A549 (cell line): ENCODE results near the gene ADGRD1. TPM values are rescaled to one million over a fixed set of nuclear protein-coding genes. Genes with fewer than 3 reads are reported as not detected.

ENCODE experiments used
- ATAC-seq, 2 experiments: fragments of 200-7000 bp in 1 of 2; fragments of >200 bp in 1 of 2; cut with Nextera tagmentation in 1 of 2; cut with Tn5 transposase in 1 of 2; 3 replicates each; pipeline versions ENCODE4 v1.8.0 to v1.9.1; 2018 to 2020; ENCODE audit warnings: mild to moderate bottlenecking in 1 of 2, moderate library complexity in 1 of 2
- CTCF ChIA-PET: fragments of 300-600 bp; sonication (Branson Sonifier 250); formaldehyde crosslinking; extraction: SDS; loops from one replicate; lab custom pipeline; 2021; ENCODE audit warnings: antibody characterized with exemption, inconsistent platforms; lab: Yijun Ruan, JAX
- POLR2A ChIA-PET: fragments of 350-600 bp; formaldehyde crosslinking; extraction: SDS; loops from one replicate; lab custom pipeline; 2021; ENCODE audit warnings: antibody characterized with exemption, inconsistent platforms; lab: Yijun Ruan, JAX
- DNase-seq, 2 experiments: peaks; one replicate each; pipeline versions ENCODE4 v3.0.0 to v3.0.0-alpha.2; 2011 to 2016; ENCODE audit warnings: low read depth in 1 of 2, low spot score in 1 of 2
- FAIRE-seq: peaks from 2 replicates; lab custom pipeline; 2011; peaks lifted over from hg19 to GRCh38; lab: Jason Lieb, UNC
- H3K27ac ChIP-seq, 2 experiments: fragments of >200 bp; sonication (Bioruptor Twin); formaldehyde crosslinking; 3 replicates each; pipeline ENCODE4 v1.5.1; 2016 to 2017
- H3K4me1 ChIP-seq: fragments of >200 bp; sonication (Bioruptor Twin); formaldehyde crosslinking; 3 replicates; pipeline ENCODE4 v1.6.1; 2016
- H3K4me2 ChIP-seq: fragments of >200 bp; sonication (Bioruptor Twin); formaldehyde crosslinking; 3 replicates; pipeline ENCODE4 v1.6.1; 2016
- H3K4me3 ChIP-seq: fragments of >200 bp; sonication (Bioruptor Twin); formaldehyde crosslinking; 3 replicates; pipeline ENCODE4 v1.5.1; 2016
- H3K9me3 ChIP-seq: fragments of >200 bp; sonication (Bioruptor Twin); formaldehyde crosslinking; 3 replicates; pipeline ENCODE4 v1.6.1; 2016
- CEBPB ChIP-seq, 2 experiments: fragments of >200 bp in 1 of 2; sonication (Bioruptor Twin) in 1 of 2; formaldehyde crosslinking in 1 of 2; IDR thresholded peaks; 2 replicates each; pipeline ENCODE4 v1.6.1; 2012 to 2016
- CHD2 ChIP-seq: fragments of 150-350 bp; IDR thresholded peaks from 2 replicates; pipeline ENCODE4 v1.6.1; 2014; ENCODE audit warnings: low read length; ENCODE audit not compliant: partially characterized antibody
- FOSB ChIP-seq: fragments of 250-450 bp; sonication (Bioruptor Pico); IDR thresholded peaks from 2 replicates; pipeline ENCODE4 v1.5.0; 2020; ENCODE audit warnings: mild to moderate bottlenecking, moderate library complexity
- FOSL2 ChIP-seq, 2 experiments: fragments of 450-650 bp in 1 of 2; fragments of >200 bp in 1 of 2; sonication (Bioruptor Twin) in 1 of 2; formaldehyde crosslinking; IDR thresholded peaks; 2 replicates each; pipeline versions ENCODE4 v1.5.0 to v1.6.1; 2016 to 2020; ENCODE audit warnings: mild to moderate bottlenecking in 1 of 2, moderate library complexity in 1 of 2
- FOXS1 ChIP-seq: fragments of 250-450 bp; sonication (Bioruptor Pico); IDR thresholded peaks from 2 replicates; pipeline ENCODE4 v1.5.0; 2020; ENCODE audit warnings: mild to moderate bottlenecking, moderate library complexity
- HOXA7 ChIP-seq: fragments of 250-450 bp; sonication (Bioruptor Pico); IDR thresholded peaks from 2 replicates; pipeline ENCODE4 v1.5.0; 2020; ENCODE audit warnings: mild to moderate bottlenecking, moderate library complexity
- HOXB13 ChIP-seq: fragments of 250-450 bp; sonication (Bioruptor Pico); IDR thresholded peaks from 2 replicates; pipeline ENCODE4 v1.5.0; 2020; ENCODE audit warnings: low read depth, mild to moderate bottlenecking, moderate library complexity
- JUNB ChIP-seq: fragments of >200 bp; sonication (Bioruptor Twin); formaldehyde crosslinking; IDR thresholded peaks from 2 replicates; pipeline ENCODE4 v1.6.1; 2016
- KDM1A ChIP-seq: fragments of 200-600 bp; sonication (generic); IDR thresholded peaks from 2 replicates; pipeline ENCODE4 v1.6.1; 2016; ENCODE audit warnings: low read depth, mild to moderate bottlenecking
- NPAS2 ChIP-seq: fragments of 250-450 bp; sonication (Bioruptor Pico); IDR thresholded peaks from 2 replicates; pipeline ENCODE4 v1.8.0; 2022; ENCODE audit warnings: mild to moderate bottlenecking, moderate library complexity, borderline replicate concordance
- NR3C1 ChIP-seq: fragments of >200 bp; sonication (Bioruptor Twin); formaldehyde crosslinking; IDR thresholded peaks from 3 replicates; pipeline ENCODE4 v1.6.1; 2017
- SMC3 ChIP-seq: fragments of >200 bp; sonication (Bioruptor Twin); formaldehyde crosslinking; IDR thresholded peaks from 3 replicates; pipeline ENCODE4 v1.6.1; 2018; ENCODE audit warnings: inconsistent platforms
- SREBF2 ChIP-seq: fragments of 450-650 bp; IDR thresholded peaks from 2 replicates; pipeline ENCODE4 v1.6.1; 2014; ENCODE audit warnings: mild to moderate bottlenecking, moderate library complexity
- ZC3H11A ChIP-seq: fragments of 450-650 bp; IDR thresholded peaks from 2 replicates; pipeline ENCODE4 v1.6.1; 2014; ENCODE audit warnings: antibody characterized with exemption, mild to moderate bottlenecking
- ZFP36 ChIP-seq: fragments of 450-650 bp; IDR thresholded peaks from 2 replicates; pipeline ENCODE4 v1.6.1; 2014; ENCODE audit warnings: borderline replicate concordance; ENCODE audit not compliant: partially characterized antibody
- ZNF302 ChIP-seq: fragments of 250-450 bp; sonication (Bioruptor Pico); IDR thresholded peaks from 2 replicates; pipeline ENCODE4 v1.9.0; 2021; ENCODE audit warnings: inconsistent platforms, mild to moderate bottlenecking, moderate library complexity
- WGBS: methylation state at CpG from one replicate; pipeline ENCODE4 v1.1.6; 2017; ENCODE audit errors: missing lambda C conversion rate; 5-methylcytosine and 5-hydroxymethylcytosine counted together
- polyA plus RNA-seq, 4 experiments: library from polyadenylated mRNA; depleted of rRNA in 3 of 4; stranded (reverse); fragments of >200 nt; fragmentation: RNase III in 1 of 4; extraction: RNeasy Plus Mini Kit Qiagen cat#74134 plus additional on column Dnase treatment in 1 of 4; gene quantifications; 2 replicates in 3 of 4; 3 replicates in 1 of 4; pipeline ENCODE4 v1.2.3, GENCODE V29; 2011 to 2017
- TF ChIP-seq, protein P1 (sequence below): fragments of 200-600 bp; sonication (generic); IDR thresholded peaks from 2 replicates; pipeline ENCODE4 v1.6.1; 2016; ENCODE audit warnings: antibody characterized with exemption, mild to moderate bottlenecking, moderate library complexity
- TF ChIP-seq, protein P2 (sequence below): IDR thresholded peaks from 2 replicates; pipeline ENCODE4 v1.6.1; 2012

ADGRD1 gene
- polyA plus RNA-seq, 2 of the 4 experiments (the other 2 are of a cell fraction): 0.36 to 1.5 TPM

GRCh38 chr12:131124487-131125280 is 171.0 kb downstream of the ADGRD1 start:
- WGBS: 70% methylated on average over 19 of the region's 19 CpGs
- no peak for FAIRE-seq
- POLR2A ChIA-PET: no interaction called here

DNA sequence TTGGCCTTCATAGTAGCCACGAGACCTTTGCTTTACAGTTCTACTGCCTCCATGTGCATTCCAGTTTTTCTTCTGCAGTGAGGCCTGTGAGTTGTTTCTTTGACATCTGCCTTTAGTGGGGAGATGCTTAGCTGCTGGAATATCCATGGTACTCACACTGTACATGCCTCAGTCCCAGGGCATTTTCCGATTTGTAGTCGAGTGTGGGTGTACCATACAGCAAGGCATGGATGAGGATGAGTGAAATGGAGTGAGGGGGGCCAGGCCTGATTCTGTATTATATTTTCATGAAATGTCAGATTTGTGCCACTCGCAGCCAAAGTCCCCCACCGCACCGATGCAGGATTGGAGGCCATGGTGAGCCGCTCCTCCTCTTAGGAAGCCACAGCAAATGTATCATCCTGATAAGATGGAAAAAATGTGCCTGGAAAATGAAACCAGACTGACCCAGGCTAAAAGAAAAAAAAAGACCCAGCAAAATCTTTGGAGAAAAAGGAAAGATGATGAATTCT is 173.0 kb downstream of the ADGRD1 start:
- no peaks in the 10 kb centered on the region for H3K9me3 ChIP-seq
- CTCF ChIA-PET: interaction anchor here (0.9 to 5.7 kb wide), 2 partner anchors 11 to 21 kb away, joined by 4 to 24 read pairs; no protein-coding TSS in a partner anchor
- TF ChIP-seq FOSL2 (IDR thresholded peaks at IDR 0.05) (no peak), FOSL2 (CRISPR knock-in tag; IDR thresholded peaks at IDR 0.05) (no peak), FOSB (CRISPR knock-in tag) (no peak), SMC3 (no peak)
- TF ChIP-seq, protein P1, sequence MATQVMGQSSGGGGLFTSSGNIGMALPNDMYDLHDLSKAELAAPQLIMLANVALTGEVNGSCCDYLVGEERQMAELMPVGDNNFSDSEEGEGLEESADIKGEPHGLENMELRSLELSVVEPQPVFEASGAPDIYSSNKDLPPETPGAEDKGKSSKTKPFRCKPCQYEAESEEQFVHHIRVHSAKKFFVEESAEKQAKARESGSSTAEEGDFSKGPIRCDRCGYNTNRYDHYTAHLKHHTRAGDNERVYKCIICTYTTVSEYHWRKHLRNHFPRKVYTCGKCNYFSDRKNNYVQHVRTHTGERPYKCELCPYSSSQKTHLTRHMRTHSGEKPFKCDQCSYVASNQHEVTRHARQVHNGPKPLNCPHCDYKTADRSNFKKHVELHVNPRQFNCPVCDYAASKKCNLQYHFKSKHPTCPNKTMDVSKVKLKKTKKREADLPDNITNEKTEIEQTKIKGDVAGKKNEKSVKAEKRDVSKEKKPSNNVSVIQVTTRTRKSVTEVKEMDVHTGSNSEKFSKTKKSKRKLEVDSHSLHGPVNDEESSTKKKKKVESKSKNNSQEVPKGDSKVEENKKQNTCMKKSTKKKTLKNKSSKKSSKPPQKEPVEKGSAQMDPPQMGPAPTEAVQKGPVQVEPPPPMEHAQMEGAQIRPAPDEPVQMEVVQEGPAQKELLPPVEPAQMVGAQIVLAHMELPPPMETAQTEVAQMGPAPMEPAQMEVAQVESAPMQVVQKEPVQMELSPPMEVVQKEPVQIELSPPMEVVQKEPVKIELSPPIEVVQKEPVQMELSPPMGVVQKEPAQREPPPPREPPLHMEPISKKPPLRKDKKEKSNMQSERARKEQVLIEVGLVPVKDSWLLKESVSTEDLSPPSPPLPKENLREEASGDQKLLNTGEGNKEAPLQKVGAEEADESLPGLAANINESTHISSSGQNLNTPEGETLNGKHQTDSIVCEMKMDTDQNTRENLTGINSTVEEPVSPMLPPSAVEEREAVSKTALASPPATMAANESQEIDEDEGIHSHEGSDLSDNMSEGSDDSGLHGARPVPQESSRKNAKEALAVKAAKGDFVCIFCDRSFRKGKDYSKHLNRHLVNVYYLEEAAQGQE: no peak
- no peaks in the 10 kb centered on the region for H3K4me1 ChIP-seq
- H3K4me2 ChIP-seq: no peak overlapping the region
- no peak overlapping the region for H3K27ac ChIP-seq
- POLR2A ChIA-PET: no interaction called here
- no peak for ATAC-seq
- no peak for DNase-seq
- H3K4me3 ChIP-seq: no peak overlapping the region
- WGBS: 88% methylated on average over 7 of the region's 7 CpGs
- FAIRE-seq: no peak

More at GRCh38 chr12:131124487-131125280, 171.0 kb downstream of the ADGRD1 start:
- DNase-seq (no peak), ATAC-seq (no peak)
- H3K4me1 ChIP-seq: no peaks in the 10 kb centered on the region
- H3K4me3 ChIP-seq: no peak overlapping the region
- no peak for TF ChIP-seq HOXA7 (CRISPR knock-in tag)
- TF ChIP-seq, protein P2, sequence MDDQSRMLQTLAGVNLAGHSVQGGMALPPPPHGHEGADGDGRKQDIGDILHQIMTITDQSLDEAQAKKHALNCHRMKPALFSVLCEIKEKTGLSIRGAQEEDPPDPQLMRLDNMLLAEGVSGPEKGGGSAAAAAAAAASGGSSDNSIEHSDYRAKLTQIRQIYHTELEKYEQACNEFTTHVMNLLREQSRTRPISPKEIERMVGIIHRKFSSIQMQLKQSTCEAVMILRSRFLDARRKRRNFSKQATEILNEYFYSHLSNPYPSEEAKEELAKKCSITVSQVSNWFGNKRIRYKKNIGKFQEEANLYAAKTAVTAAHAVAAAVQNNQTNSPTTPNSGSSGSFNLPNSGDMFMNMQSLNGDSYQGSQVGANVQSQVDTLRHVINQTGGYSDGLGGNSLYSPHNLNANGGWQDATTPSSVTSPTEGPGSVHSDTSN: no peak
- TF ChIP-seq FOSL2 (IDR thresholded peaks at IDR 0.05): no peak
- TF ChIP-seq FOSL2 (CRISPR knock-in tag; IDR thresholded peaks at IDR 0.05): no peak
- no peak for TF ChIP-seq NPAS2
- no peak for TF ChIP-seq KDM1A
- no peak for TF ChIP-seq NR3C1
- TF ChIP-seq FOSB (CRISPR knock-in tag): no peak
- no peak for TF ChIP-seq CHD2
- TF ChIP-seq CEBPB (IDR thresholded peaks at IDR 0.05): no peak
- no peak for TF ChIP-seq SREBF2
- no peak for TF ChIP-seq FOXS1 (CRISPR knock-in tag)
- TF ChIP-seq ZFP36: no peak
- no peak for TF ChIP-seq HOXB13 (CRISPR knock-in tag)
- TF ChIP-seq ZC3H11A: no peak
- no peak for TF ChIP-seq JUNB
- TF ChIP-seq ZNF302 (CRISPR knock-in tag): no peak
- TF ChIP-seq SMC3: no peak
- CTCF ChIA-PET: interaction anchor here (0.9 to 13.7 kb wide), 3 partner anchors 10 to 209 kb away, joined by 3 to 121 read pairs (median 24); no protein-coding TSS in a partner anchor
- H3K4me2 ChIP-seq: no peak overlapping the region
- H3K9me3 ChIP-seq: no peaks in the 10 kb centered on the region
- no peak overlapping the region for H3K27ac ChIP-seq
